ENCODE results near the gene POP7.

DNA sequence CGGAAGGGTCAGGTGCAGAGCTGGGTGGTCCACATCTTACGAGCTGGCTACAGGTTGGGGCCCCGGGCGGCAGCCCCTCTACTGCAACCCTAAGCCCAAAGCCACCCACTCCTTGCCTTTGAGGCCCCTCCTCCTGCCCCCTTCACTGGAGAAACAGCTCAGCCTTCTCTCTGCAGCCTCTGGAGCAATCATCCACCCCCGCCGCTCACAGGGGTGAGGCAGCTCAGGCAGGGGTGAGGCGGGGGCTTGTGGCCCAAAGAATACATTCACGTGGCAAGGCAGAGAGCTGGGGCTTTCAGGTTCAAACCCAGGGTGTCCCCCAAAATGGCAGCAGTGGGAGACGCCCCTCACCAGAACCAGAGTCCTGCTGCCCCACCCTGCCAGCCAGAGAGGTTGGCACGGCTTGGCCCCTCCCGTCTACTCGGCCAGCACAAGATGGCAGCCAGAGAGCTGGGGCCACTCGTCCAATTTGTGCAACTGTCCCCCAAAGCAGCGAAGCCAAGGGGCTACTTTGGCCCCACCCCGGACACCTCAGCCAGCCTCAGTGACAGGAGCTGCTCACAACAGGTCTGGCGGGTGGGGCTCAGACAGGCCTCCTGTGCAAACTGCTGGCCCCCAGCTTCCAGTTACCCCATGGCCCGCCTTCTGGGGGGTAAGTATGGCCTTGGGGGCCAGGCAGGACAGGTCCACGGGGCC lies 25.2 kb upstream of the POP7 start:
- TF ChIP-seq, protein P1, sequence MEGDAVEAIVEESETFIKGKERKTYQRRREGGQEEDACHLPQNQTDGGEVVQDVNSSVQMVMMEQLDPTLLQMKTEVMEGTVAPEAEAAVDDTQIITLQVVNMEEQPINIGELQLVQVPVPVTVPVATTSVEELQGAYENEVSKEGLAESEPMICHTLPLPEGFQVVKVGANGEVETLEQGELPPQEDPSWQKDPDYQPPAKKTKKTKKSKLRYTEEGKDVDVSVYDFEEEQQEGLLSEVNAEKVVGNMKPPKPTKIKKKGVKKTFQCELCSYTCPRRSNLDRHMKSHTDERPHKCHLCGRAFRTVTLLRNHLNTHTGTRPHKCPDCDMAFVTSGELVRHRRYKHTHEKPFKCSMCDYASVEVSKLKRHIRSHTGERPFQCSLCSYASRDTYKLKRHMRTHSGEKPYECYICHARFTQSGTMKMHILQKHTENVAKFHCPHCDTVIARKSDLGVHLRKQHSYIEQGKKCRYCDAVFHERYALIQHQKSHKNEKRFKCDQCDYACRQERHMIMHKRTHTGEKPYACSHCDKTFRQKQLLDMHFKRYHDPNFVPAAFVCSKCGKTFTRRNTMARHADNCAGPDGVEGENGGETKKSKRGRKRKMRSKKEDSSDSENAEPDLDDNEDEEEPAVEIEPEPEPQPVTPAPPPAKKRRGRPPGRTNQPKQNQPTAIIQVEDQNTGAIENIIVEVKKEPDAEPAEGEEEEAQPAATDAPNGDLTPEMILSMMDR (IDR thresholded peaks at IDR 0.05): no peak
- TF ChIP-seq POLR2A (IDR thresholded peaks at IDR 0.05): no peak
